ENCODE data around the gene BEX1. TPM values are rescaled to one million over a fixed set of nuclear protein-coding genes. Genes with fewer than 3 reads are reported as not detected.

Gene BEX1
- total RNA-seq, 1 experiment from 2014 or later: not detected

DNA sequence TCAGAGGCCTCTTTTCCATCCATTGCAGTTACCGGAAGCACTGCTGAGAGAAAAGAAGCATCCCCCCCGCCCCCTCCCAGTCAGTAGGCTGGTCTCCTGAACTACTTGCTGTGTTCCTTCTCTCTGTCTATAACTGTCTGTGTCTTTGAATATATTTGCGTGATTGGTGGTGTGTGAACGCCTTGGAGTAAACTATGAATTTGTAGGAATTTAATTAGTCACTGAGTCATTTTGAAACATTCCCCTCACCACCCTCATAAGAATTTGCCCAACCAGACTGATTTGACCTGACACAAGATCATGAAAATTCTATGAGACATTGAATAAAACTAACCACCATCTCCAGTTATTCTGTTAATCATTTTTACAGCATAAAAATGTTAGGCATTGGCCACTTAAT, 35.7 kb upstream of the BEX1 start:
- Histone ChIP-seq H4K20me1 (ENCODE audit: insufficient read depth) (no peaks in the 10 kb centered on the region), H3K27ac (ENCODE audit: low read depth, low read length) (no peak overlapping the region), H3K9ac (ENCODE audit: low read length) (no peak overlapping the region), H3K4me3 (replicated peaks in 1 of 2; ENCODE audit: low read depth in 1 of 2, low read length in 2 of 2) (no peak overlapping the region), H3K27me3 (ENCODE audit: insufficient read depth, low read length) (no peaks in the 10 kb centered on the region), H3K9me3 (ENCODE audit: control insufficient read depth in 1 of 2, insufficient read depth in 1 of 2, low read depth in 1 of 2, low read length in 2 of 2) (no peaks in the 10 kb centered on the region), H3K36me3 (ENCODE audit: control insufficient read depth in 1 of 2, insufficient read depth in 2 of 2, low read length in 2 of 2) (no peaks in the 10 kb centered on the region), H3K79me2 (ENCODE audit: insufficient read depth, low read length) (no peaks in the 10 kb centered on the region), H3K4me2 (ENCODE audit: low read length) (no peak overlapping the region), H3K4me1 (ENCODE audit: control insufficient read depth in 1 of 2, insufficient read depth in 2 of 2, low read length in 2 of 2) (no peaks in the 10 kb centered on the region), H2AFZ (ENCODE audit: low read depth, low read length, poor library complexity, severe bottlenecking) (no peak overlapping the region), H3K9me2 (ENCODE audit: insufficient read depth) (no peaks in the 10 kb centered on the region)
- intact Hi-C loops (cut with micrococcal nuclease): no loop called here
- ChIA-PET RAD21 (ENCODE audit: low non-redundant PET in 1 of 2, low total read pairs in 2 of 2, uncharacterized antibody in 2 of 2, unreplicated experiment in 2 of 2) (no interaction called here), CTCF (no interaction called here), POLR2A (no interaction called here)
- no peak for TF ChIP-seq EZH2 (IDR thresholded peaks at IDR 0.05)
- no peak for TF ChIP-seq ELF1 (IDR thresholded peaks at IDR 0.05; ENCODE audit: borderline replicate concordance, low read depth)
- TF ChIP-seq CBX3 (IDR thresholded peaks at IDR 0.05; ENCODE audit: low read depth): no peak
- TF ChIP-seq, protein P1, sequence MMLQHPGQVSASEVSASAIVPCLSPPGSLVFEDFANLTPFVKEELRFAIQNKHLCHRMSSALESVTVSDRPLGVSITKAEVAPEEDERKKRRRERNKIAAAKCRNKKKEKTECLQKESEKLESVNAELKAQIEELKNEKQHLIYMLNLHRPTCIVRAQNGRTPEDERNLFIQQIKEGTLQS (IDR thresholded peaks at IDR 0.05): no peak
- TF ChIP-seq RAD21 (IDR thresholded peaks at IDR 0.05; ENCODE audit: low read depth): no peak
- TF ChIP-seq EGR1 (IDR thresholded peaks at IDR 0.05; ENCODE audit: low read depth): no peak
- TF ChIP-seq ZFX (IDR thresholded peaks at IDR 0.05): no peak
- no peak for TF ChIP-seq SRF (IDR thresholded peaks at IDR 0.05; ENCODE audit: low read depth)
- TF ChIP-seq, protein P2, sequence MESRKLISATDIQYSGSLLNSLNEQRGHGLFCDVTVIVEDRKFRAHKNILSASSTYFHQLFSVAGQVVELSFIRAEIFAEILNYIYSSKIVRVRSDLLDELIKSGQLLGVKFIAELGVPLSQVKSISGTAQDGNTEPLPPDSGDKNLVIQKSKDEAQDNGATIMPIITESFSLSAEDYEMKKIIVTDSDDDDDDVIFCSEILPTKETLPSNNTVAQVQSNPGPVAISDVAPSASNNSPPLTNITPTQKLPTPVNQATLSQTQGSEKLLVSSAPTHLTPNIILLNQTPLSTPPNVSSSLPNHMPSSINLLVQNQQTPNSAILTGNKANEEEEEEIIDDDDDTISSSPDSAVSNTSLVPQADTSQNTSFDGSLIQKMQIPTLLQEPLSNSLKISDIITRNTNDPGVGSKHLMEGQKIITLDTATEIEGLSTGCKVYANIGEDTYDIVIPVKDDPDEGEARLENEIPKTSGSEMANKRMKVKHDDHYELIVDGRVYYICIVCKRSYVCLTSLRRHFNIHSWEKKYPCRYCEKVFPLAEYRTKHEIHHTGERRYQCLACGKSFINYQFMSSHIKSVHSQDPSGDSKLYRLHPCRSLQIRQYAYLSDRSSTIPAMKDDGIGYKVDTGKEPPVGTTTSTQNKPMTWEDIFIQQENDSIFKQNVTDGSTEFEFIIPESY (IDR thresholded peaks at IDR 0.05; ENCODE audit: extremely low read depth, insufficient replicate concordance, low read length): no peak
- no peak for TF ChIP-seq TCF7L2 (IDR thresholded peaks at IDR 0.05; ENCODE audit: borderline replicate concordance, extremely low read depth, insufficient read depth, insufficient read length)
- TF ChIP-seq EZH2phosphoT487 (IDR thresholded peaks at IDR 0.05; ENCODE audit: borderline replicate concordance): no peak
- TF ChIP-seq POLR2AphosphoS5 (IDR thresholded peaks at IDR 0.05; ENCODE audit: low read depth, low read length): no peak
- TF ChIP-seq, protein P3, sequence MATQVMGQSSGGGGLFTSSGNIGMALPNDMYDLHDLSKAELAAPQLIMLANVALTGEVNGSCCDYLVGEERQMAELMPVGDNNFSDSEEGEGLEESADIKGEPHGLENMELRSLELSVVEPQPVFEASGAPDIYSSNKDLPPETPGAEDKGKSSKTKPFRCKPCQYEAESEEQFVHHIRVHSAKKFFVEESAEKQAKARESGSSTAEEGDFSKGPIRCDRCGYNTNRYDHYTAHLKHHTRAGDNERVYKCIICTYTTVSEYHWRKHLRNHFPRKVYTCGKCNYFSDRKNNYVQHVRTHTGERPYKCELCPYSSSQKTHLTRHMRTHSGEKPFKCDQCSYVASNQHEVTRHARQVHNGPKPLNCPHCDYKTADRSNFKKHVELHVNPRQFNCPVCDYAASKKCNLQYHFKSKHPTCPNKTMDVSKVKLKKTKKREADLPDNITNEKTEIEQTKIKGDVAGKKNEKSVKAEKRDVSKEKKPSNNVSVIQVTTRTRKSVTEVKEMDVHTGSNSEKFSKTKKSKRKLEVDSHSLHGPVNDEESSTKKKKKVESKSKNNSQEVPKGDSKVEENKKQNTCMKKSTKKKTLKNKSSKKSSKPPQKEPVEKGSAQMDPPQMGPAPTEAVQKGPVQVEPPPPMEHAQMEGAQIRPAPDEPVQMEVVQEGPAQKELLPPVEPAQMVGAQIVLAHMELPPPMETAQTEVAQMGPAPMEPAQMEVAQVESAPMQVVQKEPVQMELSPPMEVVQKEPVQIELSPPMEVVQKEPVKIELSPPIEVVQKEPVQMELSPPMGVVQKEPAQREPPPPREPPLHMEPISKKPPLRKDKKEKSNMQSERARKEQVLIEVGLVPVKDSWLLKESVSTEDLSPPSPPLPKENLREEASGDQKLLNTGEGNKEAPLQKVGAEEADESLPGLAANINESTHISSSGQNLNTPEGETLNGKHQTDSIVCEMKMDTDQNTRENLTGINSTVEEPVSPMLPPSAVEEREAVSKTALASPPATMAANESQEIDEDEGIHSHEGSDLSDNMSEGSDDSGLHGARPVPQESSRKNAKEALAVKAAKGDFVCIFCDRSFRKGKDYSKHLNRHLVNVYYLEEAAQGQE (IDR thresholded peaks at IDR 0.05; ENCODE audit: low read depth): no peak
- no peak for TF ChIP-seq CEBPB (IDR thresholded peaks at IDR 0.05; ENCODE audit: low read depth)
- no peak for TF ChIP-seq SP1 (IDR thresholded peaks at IDR 0.05; ENCODE audit: low read depth)
- TF ChIP-seq FOSL1 (IDR thresholded peaks at IDR 0.05; ENCODE audit: low read depth): no peak
- TF ChIP-seq JUND (IDR thresholded peaks at IDR 0.05): no peak
- BruUV-seq (replicated peaks): no TSS peak
- DNase-seq (ENCODE audit: low read depth, low spot score) (no peak), ATAC-seq (no peak)

Data from HCT116 (cell line).